Measurements from ENCODE around the gene CCDC134. TPM values are rescaled to one million over a fixed set of nuclear protein-coding genes. Genes with fewer than 3 reads are reported as not detected.

The CCDC134 gene
- total and polyA plus RNA-seq, 9 of the 15 experiments (the other 6 are each of a cell fraction or from before 2014, with no cell fraction given) = 0.56 to 11.9 (median 5.3) TPM

DNA sequence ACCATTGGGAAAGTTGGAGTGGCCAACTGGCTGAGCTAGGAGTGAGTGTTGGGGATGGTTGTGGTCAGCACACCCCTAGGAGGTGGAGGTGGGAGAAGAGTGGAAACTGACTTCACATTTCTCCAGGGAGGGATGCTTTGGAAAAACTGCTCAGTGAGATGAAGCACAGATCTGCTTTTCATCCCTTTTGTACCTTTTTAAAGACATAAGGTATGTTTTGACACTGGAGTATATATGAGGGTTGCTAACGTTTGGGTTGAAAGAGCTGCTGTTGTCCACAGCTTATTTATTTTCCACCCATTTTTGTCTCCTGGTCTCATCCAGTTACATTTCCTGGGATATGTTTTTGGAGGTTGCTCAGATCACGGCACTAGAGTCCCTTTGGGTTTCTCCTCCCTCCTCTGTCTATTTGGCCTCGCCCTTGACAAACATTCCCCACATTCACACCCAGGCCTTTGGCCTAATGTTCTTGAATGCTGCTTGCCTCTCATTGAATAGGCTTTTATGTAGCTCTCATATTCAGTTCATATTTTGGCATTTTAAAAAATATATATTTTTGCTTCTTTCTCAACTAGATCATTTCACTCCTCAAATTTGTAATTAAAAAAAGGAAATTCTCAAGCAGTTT lies 40.7 kb downstream of the CCDC134 start (continued):
- TF ChIP-seq, protein P1, sequence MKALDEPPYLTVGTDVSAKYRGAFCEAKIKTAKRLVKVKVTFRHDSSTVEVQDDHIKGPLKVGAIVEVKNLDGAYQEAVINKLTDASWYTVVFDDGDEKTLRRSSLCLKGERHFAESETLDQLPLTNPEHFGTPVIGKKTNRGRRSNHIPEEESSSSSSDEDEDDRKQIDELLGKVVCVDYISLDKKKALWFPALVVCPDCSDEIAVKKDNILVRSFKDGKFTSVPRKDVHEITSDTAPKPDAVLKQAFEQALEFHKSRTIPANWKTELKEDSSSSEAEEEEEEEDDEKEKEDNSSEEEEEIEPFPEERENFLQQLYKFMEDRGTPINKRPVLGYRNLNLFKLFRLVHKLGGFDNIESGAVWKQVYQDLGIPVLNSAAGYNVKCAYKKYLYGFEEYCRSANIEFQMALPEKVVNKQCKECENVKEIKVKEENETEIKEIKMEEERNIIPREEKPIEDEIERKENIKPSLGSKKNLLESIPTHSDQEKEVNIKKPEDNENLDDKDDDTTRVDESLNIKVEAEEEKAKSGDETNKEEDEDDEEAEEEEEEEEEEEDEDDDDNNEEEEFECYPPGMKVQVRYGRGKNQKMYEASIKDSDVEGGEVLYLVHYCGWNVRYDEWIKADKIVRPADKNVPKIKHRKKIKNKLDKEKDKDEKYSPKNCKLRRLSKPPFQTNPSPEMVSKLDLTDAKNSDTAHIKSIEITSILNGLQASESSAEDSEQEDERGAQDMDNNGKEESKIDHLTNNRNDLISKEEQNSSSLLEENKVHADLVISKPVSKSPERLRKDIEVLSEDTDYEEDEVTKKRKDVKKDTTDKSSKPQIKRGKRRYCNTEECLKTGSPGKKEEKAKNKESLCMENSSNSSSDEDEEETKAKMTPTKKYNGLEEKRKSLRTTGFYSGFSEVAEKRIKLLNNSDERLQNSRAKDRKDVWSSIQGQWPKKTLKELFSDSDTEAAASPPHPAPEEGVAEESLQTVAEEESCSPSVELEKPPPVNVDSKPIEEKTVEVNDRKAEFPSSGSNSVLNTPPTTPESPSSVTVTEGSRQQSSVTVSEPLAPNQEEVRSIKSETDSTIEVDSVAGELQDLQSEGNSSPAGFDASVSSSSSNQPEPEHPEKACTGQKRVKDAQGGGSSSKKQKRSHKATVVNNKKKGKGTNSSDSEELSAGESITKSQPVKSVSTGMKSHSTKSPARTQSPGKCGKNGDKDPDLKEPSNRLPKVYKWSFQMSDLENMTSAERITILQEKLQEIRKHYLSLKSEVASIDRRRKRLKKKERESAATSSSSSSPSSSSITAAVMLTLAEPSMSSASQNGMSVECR (CRISPR knock-in tag; IDR thresholded peaks at IDR 0.05) = no peak
- no peak for TF ChIP-seq SRSF7 (optimal IDR thresholded peaks at IDR 0.05; ENCODE audit: low read depth, low read length)
- no peak for TF ChIP-seq ZNF318 (IDR thresholded peaks at IDR 0.05; ENCODE audit: borderline replicate concordance in 1 of 2, low read depth in 1 of 2)
- TF ChIP-seq HDGF (IDR thresholded peaks at IDR 0.05) = no peak
- TF ChIP-seq, protein P2, sequence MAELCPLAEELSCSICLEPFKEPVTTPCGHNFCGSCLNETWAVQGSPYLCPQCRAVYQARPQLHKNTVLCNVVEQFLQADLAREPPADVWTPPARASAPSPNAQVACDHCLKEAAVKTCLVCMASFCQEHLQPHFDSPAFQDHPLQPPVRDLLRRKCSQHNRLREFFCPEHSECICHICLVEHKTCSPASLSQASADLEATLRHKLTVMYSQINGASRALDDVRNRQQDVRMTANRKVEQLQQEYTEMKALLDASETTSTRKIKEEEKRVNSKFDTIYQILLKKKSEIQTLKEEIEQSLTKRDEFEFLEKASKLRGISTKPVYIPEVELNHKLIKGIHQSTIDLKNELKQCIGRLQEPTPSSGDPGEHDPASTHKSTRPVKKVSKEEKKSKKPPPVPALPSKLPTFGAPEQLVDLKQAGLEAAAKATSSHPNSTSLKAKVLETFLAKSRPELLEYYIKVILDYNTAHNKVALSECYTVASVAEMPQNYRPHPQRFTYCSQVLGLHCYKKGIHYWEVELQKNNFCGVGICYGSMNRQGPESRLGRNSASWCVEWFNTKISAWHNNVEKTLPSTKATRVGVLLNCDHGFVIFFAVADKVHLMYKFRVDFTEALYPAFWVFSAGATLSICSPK (IDR thresholded peaks at IDR 0.05; ENCODE audit: borderline replicate concordance) = no peak
- no peak for TF ChIP-seq SAFB (IDR thresholded peaks at IDR 0.05; ENCODE audit: borderline replicate concordance, low read depth, low read length)
- no peak for TF ChIP-seq FOXJ2 (tag; IDR thresholded peaks at IDR 0.05)
- no peak for TF ChIP-seq PHF21A (IDR thresholded peaks at IDR 0.05; ENCODE audit: borderline replicate concordance, low read depth)
- TF ChIP-seq, protein P3, sequence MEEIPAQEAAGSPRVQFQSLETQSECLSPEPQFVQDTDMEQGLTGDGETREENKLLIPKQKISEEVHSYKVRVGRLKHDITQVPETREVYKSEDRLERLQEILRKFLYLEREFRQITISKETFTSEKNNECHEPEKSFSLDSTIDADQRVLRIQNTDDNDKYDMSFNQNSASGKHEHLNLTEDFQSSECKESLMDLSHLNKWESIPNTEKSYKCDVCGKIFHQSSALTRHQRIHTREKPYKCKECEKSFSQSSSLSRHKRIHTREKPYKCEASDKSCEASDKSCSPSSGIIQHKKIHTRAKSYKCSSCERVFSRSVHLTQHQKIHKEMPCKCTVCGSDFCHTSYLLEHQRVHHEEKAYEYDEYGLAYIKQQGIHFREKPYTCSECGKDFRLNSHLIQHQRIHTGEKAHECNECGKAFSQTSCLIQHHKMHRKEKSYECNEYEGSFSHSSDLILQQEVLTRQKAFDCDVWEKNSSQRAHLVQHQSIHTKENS (CRISPR knock-in tag; IDR thresholded peaks at IDR 0.05) = no peak

Data from K562 (cell line).